H1 (cell line): ENCODE measurements around the gene TXNDC16. TPM values are rescaled to one million over a fixed set of nuclear protein-coding genes. Genes with fewer than 3 reads are reported as not detected.

Experiments
- NANOG ChIP-seq: IDR thresholded peaks from 2 replicates; pipeline ENCODE4 v1.6.1; 2011; ENCODE audit warnings: low read length, low read depth, mild to moderate bottlenecking, inconsistent platforms; ENCODE audit not compliant: insufficient read depth, poor library complexity, severe bottlenecking
- polyA plus RNA-seq, 7 experiments: library from polyadenylated mRNA; depleted of rRNA in 3 of 7; stranded (reverse) in 5 of 7; unstranded in 2 of 7; fragments of >200 nt in 5 of 7; fragments of 200-250 nt in 2 of 7; gene quantifications; 1 replicate in 5 of 7; 2 replicates in 1 of 7; 4 replicates in 1 of 7; pipeline versions ENCODE4 v1.2.1 to v1.2.3, GENCODE V29; 2011 to 2013; ENCODE audit warnings: missing spikeins in 2 of 7, mixed read lengths in 2 of 7
- total RNA-seq: library from RNA; stranded (reverse); fragmentation: NEBNext Ultra II Directional; extraction: Animal tissue kit (Norgen Biotek cat#: 25700); gene quantifications from 2 replicates; pipeline ENCODE4 v1.2.1, GENCODE V29; 2021

TXNDC16 gene
- total and polyA plus RNA-seq, 2 of the 8 experiments (the other 6 are each of a cell fraction or from before 2014, with no cell fraction given), result 6.7 to 14.3 TPM

- no peak for TF ChIP-seq NANOG
Observed at GRCh38 chr14:52455291-52456088, 96.8 kb downstream of the TXNDC16 start (continued).
